ENCODE results near the gene BASP1.

DNA sequence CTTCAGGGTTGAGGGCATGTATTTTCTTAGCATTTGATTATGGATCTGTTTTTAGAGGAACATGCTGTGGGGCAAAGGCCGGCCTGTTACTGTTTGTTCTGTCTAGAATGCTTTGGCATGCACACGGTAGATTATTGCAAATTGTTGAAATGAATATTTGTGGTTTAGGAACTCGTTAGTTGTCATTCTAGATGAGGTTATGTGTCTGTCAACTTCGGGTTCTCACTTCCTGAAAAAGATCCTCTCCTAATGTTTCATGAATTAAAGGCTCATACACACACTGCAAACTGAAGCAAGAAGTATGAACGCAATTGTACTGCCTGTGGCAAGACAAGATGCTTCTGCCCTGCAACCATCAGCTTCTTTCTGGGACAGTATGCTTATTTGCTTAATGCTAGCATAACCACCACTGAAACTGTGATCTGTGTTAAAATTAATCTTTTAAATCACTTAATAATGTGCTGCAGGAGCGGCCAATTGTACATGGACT lies 99.6 kb downstream of the BASP1 start:
- TF ChIP-seq, protein P1, sequence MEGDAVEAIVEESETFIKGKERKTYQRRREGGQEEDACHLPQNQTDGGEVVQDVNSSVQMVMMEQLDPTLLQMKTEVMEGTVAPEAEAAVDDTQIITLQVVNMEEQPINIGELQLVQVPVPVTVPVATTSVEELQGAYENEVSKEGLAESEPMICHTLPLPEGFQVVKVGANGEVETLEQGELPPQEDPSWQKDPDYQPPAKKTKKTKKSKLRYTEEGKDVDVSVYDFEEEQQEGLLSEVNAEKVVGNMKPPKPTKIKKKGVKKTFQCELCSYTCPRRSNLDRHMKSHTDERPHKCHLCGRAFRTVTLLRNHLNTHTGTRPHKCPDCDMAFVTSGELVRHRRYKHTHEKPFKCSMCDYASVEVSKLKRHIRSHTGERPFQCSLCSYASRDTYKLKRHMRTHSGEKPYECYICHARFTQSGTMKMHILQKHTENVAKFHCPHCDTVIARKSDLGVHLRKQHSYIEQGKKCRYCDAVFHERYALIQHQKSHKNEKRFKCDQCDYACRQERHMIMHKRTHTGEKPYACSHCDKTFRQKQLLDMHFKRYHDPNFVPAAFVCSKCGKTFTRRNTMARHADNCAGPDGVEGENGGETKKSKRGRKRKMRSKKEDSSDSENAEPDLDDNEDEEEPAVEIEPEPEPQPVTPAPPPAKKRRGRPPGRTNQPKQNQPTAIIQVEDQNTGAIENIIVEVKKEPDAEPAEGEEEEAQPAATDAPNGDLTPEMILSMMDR (IDR thresholded peaks at IDR 0.05), result no peak
- no peak for TF ChIP-seq EZH2 (IDR thresholded peaks at IDR 0.05)
